HG02852 (cell line): Measurements from ENCODE around the gene PAK6.

ENCODE experiments used
- ATAC-seq: cut with Tn5 transposase; IDR thresholded peaks from one replicate; pipeline ENCODE4 v1.9.1; 2021; ENCODE audit warnings: mild to moderate bottlenecking, moderate library complexity; ENCODE audit not compliant: unreplicated experiment

The PAK6 gene

DNA sequence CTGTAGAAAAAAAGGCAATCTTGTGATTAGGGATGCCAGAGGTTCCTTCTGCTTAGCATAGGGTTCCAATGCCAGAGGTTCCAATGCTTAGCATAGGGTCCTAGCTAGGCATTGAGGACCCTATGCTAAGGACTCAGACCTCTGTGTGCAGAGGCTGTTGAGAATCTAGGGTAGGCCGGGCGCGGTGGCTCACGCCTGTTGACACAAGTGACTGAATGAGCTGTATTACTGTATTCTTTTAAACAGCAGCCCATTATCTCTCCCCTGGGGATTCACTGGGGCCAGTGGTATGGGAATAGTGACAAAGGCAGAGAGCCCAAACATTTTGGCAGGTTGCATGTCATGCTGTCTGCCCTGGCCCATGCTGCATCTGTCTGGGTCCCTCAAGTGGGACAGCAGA lies 16.2 kb downstream of the PAK6 start:
- no peak for ATAC-seq

DNA sequence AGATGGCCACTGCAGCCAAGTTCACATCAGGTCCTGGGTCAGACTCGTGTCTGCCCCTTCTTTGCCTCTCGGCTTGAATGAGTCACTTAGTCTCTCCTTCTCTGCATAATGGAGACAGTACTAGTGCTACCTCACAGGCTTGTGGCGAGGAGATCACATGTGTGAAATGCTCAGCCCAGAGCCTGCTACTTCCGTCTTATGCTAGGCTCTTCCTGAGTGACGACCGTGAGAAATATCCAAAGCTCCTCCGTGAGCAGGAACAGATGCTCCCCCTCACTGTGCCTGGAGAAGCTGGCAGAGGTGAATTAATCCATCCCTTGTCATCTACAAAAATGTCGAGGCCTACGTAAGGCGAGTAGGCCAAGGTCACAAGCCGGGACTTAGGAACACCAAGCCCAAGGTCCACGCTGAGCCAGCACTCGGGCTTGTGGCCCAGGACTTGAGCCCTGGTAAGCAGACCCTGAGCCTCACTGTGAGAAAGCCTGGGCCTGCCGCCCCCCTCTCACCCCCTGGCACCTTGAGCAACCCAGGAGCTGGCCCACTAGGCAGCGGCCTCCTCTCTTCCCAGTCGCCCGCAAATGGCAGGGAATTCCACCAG lies 17.9 kb downstream of the PAK6 start:
- ATAC-seq = no peak

- no peak for ATAC-seq
These were observed 19.0 kb downstream of the PAK6 start for GRCh38 chr15:40257656-40258450.

DNA sequence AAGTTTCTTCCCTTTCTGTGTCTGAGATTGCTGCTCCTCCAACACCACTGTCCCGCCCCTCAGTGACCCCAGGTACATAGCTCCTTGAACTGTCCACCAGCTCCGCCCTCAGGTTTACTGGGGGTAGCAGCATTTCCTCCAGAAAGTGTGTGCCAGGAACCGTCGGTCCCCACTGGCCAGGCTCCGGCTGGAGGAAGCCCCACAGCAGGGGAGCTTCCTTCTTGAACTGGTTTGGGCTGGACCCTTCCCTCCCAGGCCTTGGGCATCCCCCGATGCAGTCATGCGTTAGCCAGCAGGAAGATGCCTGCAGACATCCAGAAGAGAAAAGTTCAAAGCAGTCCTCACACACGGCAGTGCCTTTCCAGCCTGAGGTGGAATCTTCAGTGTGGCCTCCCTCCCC lies 19.7 kb downstream of the PAK6 start:
- no peak for ATAC-seq

- no peak for ATAC-seq
These were observed 20.2 kb downstream of the PAK6 start for GRCh38 chr15:40259021-40259420.

- no peak for ATAC-seq
These were observed 24.3 kb downstream of the PAK6 start for GRCh38 chr15:40263024-40263754.

- no peak for ATAC-seq
These were observed 25.7 kb downstream of the PAK6 start for GRCh38 chr15:40264321-40265153.

- no peak for ATAC-seq
These were observed 26.5 kb downstream of the PAK6 start for GRCh38 chr15:40265355-40265754.

DNA sequence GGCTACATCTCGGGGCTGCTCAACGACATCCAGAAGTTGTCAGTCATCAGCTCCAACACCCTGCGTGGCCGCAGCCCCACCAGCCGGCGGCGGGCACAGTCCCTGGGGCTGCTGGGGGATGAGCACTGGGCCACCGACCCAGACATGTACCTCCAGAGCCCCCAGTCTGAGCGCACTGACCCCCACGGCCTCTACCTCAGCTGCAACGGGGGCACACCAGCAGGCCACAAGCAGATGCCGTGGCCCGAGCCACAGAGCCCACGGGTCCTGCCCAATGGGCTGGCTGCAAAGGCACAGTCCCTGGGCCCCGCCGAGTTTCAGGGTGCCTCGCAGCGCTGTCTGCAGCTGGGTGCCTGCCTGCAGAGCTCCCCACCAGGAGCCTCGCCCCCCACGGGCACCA lies 27.0 kb downstream of the PAK6 start:
- ATAC-seq = no peak

DNA sequence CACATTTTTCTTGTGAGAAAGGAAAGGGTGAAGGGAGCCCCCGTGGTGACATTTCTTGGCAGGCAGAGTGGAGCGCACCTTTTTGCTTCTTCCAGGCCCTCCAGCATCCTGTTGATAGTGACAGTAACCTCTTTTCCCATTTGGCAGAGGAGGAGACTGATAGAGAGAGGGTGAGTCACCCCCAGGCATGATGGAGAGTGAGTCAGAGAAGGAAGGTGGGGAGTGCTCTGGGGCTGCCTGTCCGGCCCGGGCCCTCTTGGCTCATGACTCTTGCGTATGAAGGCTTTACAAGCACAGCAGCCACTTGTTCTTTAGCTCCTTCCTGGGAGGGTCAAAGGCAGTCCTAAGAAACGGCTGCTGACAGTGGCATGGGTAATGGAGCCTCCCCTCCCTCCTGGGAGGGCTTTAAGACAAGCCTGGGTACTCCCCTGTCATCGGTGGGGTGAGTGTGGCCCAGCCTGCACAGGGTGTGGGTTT lies 28.0 kb downstream of the PAK6 start:
- ATAC-seq = no peak

GRCh38 chr15:40267670-40268069 lies 28.8 kb downstream of the PAK6 start:
- ATAC-seq = no peak

DNA sequence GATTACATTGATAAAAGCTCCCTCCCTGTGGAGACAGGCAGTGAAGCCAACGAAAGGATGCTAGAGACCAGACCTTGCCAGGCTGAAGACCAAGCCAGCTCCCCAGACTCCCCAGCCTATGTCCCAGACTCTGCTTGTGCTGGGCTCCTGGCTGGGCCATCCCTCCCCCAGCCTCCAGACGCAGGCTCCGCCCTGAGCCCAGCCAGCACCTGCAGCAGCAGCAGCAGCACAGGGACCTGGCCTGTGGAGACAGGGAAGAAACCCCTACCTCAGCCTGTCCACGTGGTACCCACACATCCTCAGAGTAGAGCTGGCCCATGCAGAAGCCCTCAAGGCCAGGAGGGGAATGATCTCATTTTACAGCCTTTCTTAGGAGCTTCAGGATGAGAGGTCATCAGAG lies 30.7 kb downstream of the PAK6 start:
- ATAC-seq = no peak

DNA sequence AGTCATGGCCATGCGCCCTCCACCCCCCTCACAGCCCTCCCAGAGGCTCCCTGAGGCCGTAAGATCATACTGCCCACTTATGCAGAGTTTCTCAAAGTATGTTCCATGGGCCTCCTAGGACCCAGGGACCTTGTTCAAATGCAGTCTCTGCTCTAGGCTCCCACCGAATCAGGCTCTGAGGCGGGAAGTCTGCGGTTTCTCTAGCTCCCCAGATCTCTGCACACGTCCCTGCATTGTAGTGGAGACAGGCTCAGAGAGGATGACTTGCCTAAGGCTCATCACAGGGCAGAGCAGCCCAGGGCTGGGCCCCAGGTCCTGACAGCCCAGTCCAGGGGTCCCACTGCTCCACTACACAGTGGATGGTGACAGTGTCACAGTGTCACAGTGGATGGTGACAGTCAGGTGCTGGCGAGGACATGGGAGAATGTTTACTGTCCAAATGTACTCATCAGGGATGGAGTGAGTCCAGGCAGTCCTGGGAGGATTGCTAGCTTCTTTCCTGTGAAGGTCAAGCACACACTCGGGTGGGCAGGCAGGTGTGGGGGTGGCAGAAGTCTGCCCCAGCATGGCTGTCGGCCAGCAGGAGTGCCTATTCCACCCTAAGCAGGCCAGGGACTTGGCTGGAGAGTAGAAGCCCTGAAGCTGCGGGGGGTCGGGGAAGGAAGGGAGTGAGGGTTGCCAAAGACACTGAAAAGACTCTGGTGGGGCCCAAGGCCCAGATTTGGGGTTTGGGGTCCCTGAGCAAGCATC lies 31.6 kb downstream of the PAK6 start:
- ATAC-seq = no peak

- no peak for ATAC-seq
These were observed 33.0 kb downstream of the PAK6 start for GRCh38 chr15:40271685-40272484.

GRCh38 chr15:40272485-40273056 lies 33.7 kb downstream of the PAK6 start:
- no peak for ATAC-seq

DNA sequence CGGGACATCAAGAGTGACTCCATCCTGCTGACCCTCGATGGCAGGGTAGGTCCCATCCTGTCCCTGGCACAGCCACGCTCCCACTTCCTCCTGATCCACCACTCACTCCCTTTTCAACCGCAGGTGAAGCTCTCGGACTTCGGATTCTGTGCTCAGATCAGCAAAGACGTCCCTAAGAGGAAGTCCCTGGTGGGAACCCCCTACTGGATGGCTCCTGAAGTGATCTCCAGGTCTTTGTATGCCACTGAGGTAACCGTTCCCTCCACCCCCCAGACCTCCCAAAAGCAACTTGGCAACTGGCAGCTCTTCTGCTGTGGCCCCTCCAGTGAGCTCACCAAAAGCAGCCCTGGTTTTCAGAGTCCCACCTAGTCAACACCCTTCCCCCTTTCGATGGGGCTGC lies 34.6 kb downstream of the PAK6 start:
- no peak for ATAC-seq

DNA sequence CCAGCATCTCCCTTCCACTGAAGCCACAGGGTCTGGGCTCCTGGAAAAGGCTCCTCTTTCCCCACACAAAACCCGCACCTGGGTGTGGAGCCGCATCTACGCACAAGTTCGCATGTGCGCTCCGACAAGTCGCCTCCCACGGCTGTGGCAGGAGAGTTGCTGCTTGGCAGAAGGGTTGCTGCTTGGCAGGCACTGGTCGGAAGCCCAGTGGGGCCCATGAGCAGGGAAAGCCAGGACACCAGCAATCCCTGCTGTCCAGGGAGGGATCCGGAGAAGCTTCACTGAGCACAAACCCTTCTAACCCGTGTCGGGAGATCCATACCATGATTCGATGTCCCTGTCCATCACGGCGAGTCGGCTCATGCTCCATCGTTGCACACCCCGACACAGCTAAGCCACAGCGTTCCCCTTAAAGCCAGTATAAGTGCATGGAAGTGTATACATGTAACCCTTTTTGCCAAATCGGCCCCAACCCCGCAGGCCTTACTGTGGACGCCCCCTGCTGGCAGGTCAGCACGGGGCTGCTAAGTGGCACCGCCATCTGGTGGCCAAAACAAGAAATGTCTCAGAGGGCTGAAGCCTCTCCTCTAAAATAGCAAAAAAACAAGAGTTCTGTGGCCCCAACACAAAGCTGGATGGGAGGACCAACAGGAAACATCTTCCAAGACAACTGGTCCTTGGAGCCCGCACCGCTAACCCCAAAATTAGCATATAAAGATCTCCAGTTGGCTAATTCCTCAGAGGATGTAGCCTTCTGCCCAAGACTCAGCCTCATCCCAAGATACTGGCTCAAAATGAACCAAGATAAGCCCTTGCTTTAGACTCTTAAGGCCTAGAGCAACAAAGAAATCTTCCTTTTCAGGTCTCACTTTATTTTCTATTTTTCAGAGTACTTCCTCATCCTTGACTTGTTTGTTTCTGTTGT lies 35.7 kb downstream of the PAK6 start:
- ATAC-seq = no peak

DNA sequence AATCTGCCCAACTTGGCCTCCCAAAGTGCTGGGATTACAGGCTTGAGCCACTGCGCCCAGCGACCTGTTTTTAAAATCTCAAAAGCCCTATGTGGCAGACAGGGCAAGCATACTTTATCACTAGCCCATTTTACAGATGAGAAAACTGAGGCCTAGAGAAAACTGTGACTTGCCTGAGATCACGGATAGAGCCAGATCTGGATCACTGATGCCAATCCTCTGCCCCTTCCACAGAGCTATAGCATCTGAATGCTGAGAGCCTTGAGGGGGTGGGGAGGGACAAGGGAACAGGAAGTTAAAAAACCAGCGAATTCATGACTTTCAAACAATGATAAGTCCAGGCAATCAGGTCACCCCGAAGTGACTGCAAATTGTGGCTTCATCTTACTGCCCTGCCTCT lies 36.7 kb downstream of the PAK6 start:
- ATAC-seq = no peak
